AG04450 (cell line): ENCODE results near the gene ALOX12. TPM values are rescaled to one million over a fixed set of nuclear protein-coding genes. Genes with fewer than 3 reads are reported as not detected.
"Not testable (repeated sequence)": the region's sequence is repeated elsewhere in the genome, so short reads cannot be mapped to it uniquely, and the experiment has no call there.

Source experiments
- CTCF ChIA-PET: fragments of 300-600, 350-600 bp; formaldehyde crosslinking; extraction: SDS; loops from one replicate; lab custom pipeline; 2022; ENCODE audit warnings: antibody characterized with exemption, inconsistent platforms; lab: Charles Lee
- POLR2A ChIA-PET: fragments of 350-600 bp; formaldehyde crosslinking; extraction: SDS; loops from one replicate; lab custom pipeline; 2021; ENCODE audit warnings: antibody characterized with exemption, inconsistent platforms; lab: Yijun Ruan, JAX
- DNase-seq: peaks from one replicate; pipeline ENCODE4 v3.0.0-alpha.2; 2011; ENCODE audit warnings: low read depth, low spot score
- H3K27ac ChIP-seq: one replicate; pipeline ENCODE4 v1.5.1; 2012; ENCODE audit warnings: low read depth, low read length, control low read depth
- H3K27me3 ChIP-seq: one replicate; pipeline ENCODE4 v1.6.0; 2012; ENCODE audit warnings: low read length; ENCODE audit not compliant: control insufficient read depth, insufficient read depth
- H3K4me3 ChIP-seq: 2 replicates; pipeline ENCODE4 v1.5.1; 2011; ENCODE audit warnings: mild to moderate bottlenecking, low read depth, low read length, control low read depth
- H3K9me3 ChIP-seq: 2 replicates; pipeline ENCODE4 v1.5.1; 2012; ENCODE audit warnings: low read length; ENCODE audit not compliant: control insufficient read depth, insufficient read depth
- polyA minus RNA-seq: library from RNA; depleted of rRNA, polyadenylated mRNA; stranded (reverse); fragments of >200 nt; gene quantifications from 2 replicates; pipeline ENCODE4 v1.2.3, GENCODE V29; 2011; rRNA and poly(A)+ RNA removed
- polyA plus RNA-seq: library from polyadenylated mRNA; depleted of rRNA; stranded (reverse); fragments of >200 nt; gene quantifications from 2 replicates; pipeline ENCODE4 v1.2.3, GENCODE V29; 2011; rRNA removed
- TF ChIP-seq, protein P1 (sequence below): IDR thresholded peaks from 2 replicates; pipeline ENCODE4 v1.5.1; 2011; ENCODE audit warnings: low read depth, low read length, control low read depth, inconsistent platforms

Gene ALOX12
- polyA plus RNA-seq (not detected in 2 replicates), polyA minus RNA-seq (not detected in 2 replicates)

GRCh38 chr17:6995500-6996255 is at the start of gene ALOX12:
ALOX12 (plus strand) TSS chr17:6996049; CDS start chr17:6996118, 69 bp downstream.
- Histone ChIP-seq H3K4me3 (no peak within 1 kb of the TSS), H3K9me3 (peaks cover 6% of the 10 kb centered on the region; the same call in 1 of the 2 replicates), H3K27ac (no peak within 1 kb of the TSS), H3K27me3 (peaks cover 3% of the 10 kb centered on the region)
- ChIA-PET CTCF (interaction anchor here (0.7 to 1.8 kb wide), 7 partner anchors 9 to 380 kb away, joined by 4 to 15 read pairs (median 6); no protein-coding TSS in a partner anchor), POLR2A (interaction anchor here (1.0 kb wide), 1 partner anchor 17 kb away, joined by 3 read pairs; the partner anchor contains the start of gene RNASEK)
- DNase-seq, result no peak
- TF ChIP-seq, protein P1, sequence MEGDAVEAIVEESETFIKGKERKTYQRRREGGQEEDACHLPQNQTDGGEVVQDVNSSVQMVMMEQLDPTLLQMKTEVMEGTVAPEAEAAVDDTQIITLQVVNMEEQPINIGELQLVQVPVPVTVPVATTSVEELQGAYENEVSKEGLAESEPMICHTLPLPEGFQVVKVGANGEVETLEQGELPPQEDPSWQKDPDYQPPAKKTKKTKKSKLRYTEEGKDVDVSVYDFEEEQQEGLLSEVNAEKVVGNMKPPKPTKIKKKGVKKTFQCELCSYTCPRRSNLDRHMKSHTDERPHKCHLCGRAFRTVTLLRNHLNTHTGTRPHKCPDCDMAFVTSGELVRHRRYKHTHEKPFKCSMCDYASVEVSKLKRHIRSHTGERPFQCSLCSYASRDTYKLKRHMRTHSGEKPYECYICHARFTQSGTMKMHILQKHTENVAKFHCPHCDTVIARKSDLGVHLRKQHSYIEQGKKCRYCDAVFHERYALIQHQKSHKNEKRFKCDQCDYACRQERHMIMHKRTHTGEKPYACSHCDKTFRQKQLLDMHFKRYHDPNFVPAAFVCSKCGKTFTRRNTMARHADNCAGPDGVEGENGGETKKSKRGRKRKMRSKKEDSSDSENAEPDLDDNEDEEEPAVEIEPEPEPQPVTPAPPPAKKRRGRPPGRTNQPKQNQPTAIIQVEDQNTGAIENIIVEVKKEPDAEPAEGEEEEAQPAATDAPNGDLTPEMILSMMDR, result no peak

- H3K4me3 ChIP-seq, result no peak overlapping the region
- peaks cover under 1% of the 10 kb centered on the region for H3K27me3 ChIP-seq
- TF ChIP-seq, protein P1, result no peak
- no peak for DNase-seq
- H3K27ac ChIP-seq, result no peak overlapping the region
- ChIA-PET CTCF (no interaction called here), POLR2A (no interaction called here)
- no peaks in the 10 kb centered on the region for H3K9me3 ChIP-seq
These were observed 48.1 kb upstream of the ALOX12 start for GRCh38 chr17:6947745-6948144.

DNA sequence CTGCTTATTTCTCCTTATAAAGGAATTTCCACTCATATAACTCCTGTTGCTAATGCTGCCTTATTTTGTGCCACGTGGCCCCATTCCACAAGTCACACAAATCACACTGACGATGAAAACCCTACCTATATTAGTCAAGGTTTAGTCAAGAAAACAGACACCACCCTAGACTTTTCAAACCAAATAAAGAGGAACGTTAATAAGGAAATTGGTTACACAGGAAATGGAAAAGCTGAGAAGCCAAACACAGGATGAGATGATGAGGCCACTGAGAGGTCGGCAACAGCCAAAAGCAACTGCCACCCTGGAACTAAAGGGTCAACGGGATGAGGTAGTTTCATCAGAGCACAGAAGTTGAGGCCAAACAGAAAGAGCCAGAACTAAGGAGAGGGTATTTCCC is 47.3 kb upstream of the ALOX12 start:
- Histone ChIP-seq H3K4me3 (no peak overlapping the region), H3K27me3 (no peaks in the 10 kb centered on the region), H3K27ac (no peak overlapping the region), H3K9me3 (no peaks in the 10 kb centered on the region)
- CTCF ChIA-PET, result no interaction called here
- DNase-seq, result no peak
- TF ChIP-seq, protein P1, result no peak
- POLR2A ChIA-PET, result no interaction called here

DNA sequence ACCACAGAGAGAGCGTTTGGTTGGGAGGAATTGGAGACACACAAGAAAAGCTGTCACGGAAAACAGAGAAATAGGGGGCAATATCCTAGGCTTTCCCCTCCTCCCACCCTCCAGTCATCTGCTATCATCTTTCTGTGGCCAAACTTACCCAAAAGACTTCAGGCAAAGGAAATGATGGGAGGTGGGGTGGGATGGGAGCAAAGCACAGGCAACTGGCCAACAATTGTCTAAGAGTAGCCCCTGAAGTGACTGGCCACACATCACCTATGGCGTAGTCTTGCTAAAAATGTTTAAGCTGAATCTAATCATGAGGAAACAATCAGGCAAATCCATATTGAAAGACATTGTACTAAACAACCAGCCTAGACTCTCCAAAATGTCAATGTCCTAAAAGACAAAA is 46.9 kb upstream of the ALOX12 start:
- no peaks in the 10 kb centered on the region for H3K27me3 ChIP-seq
- no peaks in the 10 kb centered on the region for H3K9me3 ChIP-seq
- CTCF ChIA-PET, result no interaction called here
- POLR2A ChIA-PET, result no interaction called here
- no peak overlapping the region for H3K4me3 ChIP-seq
- TF ChIP-seq, protein P1, result no peak
- DNase-seq, result no peak
- H3K27ac ChIP-seq, result no peak overlapping the region

DNA sequence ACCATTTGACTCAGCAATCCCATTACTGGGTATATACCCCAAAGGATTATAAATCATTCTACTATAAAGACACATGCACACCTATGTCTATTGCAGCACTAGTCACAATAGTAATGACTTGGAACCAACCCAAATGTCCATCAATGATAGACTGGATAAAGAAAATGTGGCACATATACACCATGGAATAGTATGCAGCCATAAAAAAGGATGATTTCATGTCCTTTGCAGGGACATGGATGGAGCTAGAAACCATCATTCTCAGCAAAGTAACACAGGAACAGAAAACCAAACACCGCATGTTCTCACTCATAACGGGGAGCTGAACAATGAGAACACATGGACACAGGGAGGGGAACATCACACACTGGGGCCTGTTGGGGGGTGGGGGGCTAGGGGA is 44.9 kb upstream of the ALOX12 start:
- H3K9me3 ChIP-seq, H3K27me3 ChIP-seq, POLR2A ChIA-PET, CTCF ChIA-PET, H3K27ac ChIP-seq, DNase-seq, H3K4me3 ChIP-seq: not testable (repeated sequence)
